ENCODE data around the gene P2RX7. TPM values are rescaled to one million over a fixed set of nuclear protein-coding genes. Genes with fewer than 3 reads are reported as not detected.

Gene P2RX7
- total RNA-seq, 1 donor: 4.0 TPM

GRCh38 chr12:121114019-121114639 is 18.5 kb upstream of the P2RX7 start:
- Histone ChIP-seq H3K79me2 (ENCODE audit: insufficient read depth, low read length) (no peaks in the 10 kb centered on the region), H3K4me3 (ENCODE audit: insufficient read depth, low read length) (no peak overlapping the region), H3K27me3 (ENCODE audit: insufficient read depth, low read length) (no peaks in the 10 kb centered on the region), H3K4me1 (ENCODE audit: insufficient read depth, low read length) (no peaks in the 10 kb centered on the region), H3K36me3 (ENCODE audit: insufficient read depth, low read length) (no peaks in the 10 kb centered on the region), H3K27ac (ENCODE audit: low read depth, low read length) (no peak overlapping the region), H4K20me1 (ENCODE audit: insufficient read depth, low read length) (no peaks in the 10 kb centered on the region), H3K4me2 (ENCODE audit: insufficient read depth, low read length) (no peak overlapping the region), H2AFZ (ENCODE audit: low read length) (no peak overlapping the region), H3K9me3 (ENCODE audit: low read depth, low read length) (no peaks in the 10 kb centered on the region)
- DNase-seq (ENCODE audit: insufficient read length, low spot score, missing footprints): no peak
- TF ChIP-seq, protein P1, sequence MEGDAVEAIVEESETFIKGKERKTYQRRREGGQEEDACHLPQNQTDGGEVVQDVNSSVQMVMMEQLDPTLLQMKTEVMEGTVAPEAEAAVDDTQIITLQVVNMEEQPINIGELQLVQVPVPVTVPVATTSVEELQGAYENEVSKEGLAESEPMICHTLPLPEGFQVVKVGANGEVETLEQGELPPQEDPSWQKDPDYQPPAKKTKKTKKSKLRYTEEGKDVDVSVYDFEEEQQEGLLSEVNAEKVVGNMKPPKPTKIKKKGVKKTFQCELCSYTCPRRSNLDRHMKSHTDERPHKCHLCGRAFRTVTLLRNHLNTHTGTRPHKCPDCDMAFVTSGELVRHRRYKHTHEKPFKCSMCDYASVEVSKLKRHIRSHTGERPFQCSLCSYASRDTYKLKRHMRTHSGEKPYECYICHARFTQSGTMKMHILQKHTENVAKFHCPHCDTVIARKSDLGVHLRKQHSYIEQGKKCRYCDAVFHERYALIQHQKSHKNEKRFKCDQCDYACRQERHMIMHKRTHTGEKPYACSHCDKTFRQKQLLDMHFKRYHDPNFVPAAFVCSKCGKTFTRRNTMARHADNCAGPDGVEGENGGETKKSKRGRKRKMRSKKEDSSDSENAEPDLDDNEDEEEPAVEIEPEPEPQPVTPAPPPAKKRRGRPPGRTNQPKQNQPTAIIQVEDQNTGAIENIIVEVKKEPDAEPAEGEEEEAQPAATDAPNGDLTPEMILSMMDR (IDR thresholded peaks at IDR 0.05; ENCODE audit: extremely low read depth, low read depth, low read length): no peak

GRCh38 chr12:121114806-121115205 is 17.9 kb upstream of the P2RX7 start:
- no peaks in the 10 kb centered on the region for H3K4me1 ChIP-seq (ENCODE audit: insufficient read depth, low read length)
- H3K79me2 ChIP-seq (ENCODE audit: insufficient read depth, low read length): no peaks in the 10 kb centered on the region
- no peaks in the 10 kb centered on the region for H3K36me3 ChIP-seq (ENCODE audit: insufficient read depth, low read length)
- no peaks in the 10 kb centered on the region for H3K27me3 ChIP-seq (ENCODE audit: insufficient read depth, low read length)
- no peak overlapping the region for H2AFZ ChIP-seq (ENCODE audit: low read length)
- no peaks in the 10 kb centered on the region for H4K20me1 ChIP-seq (ENCODE audit: insufficient read depth, low read length)
- no peaks in the 10 kb centered on the region for H3K9me3 ChIP-seq (ENCODE audit: low read depth, low read length)
- no peak for DNase-seq (ENCODE audit: insufficient read length, low spot score, missing footprints)
- no peak overlapping the region for H3K4me3 ChIP-seq (ENCODE audit: insufficient read depth, low read length)
- TF ChIP-seq, protein P1 (IDR thresholded peaks at IDR 0.05; ENCODE audit: extremely low read depth, low read depth, low read length): no peak
- H3K27ac ChIP-seq (ENCODE audit: low read depth, low read length): no peak overlapping the region
- H3K4me2 ChIP-seq (ENCODE audit: insufficient read depth, low read length): no peak overlapping the region

- TF ChIP-seq, protein P1 (IDR thresholded peaks at IDR 0.05; ENCODE audit: extremely low read depth, low read depth, low read length): no peak
- H3K79me2 ChIP-seq (ENCODE audit: insufficient read depth, low read length): no peaks in the 10 kb centered on the region
- no peaks in the 10 kb centered on the region for H3K4me1 ChIP-seq (ENCODE audit: insufficient read depth, low read length)
- H2AFZ ChIP-seq (ENCODE audit: low read length): no peak overlapping the region
- H3K27me3 ChIP-seq (ENCODE audit: insufficient read depth, low read length): no peaks in the 10 kb centered on the region
- no peak overlapping the region for H3K4me3 ChIP-seq (ENCODE audit: insufficient read depth, low read length)
- no peaks in the 10 kb centered on the region for H4K20me1 ChIP-seq (ENCODE audit: insufficient read depth, low read length)
- no peak overlapping the region for H3K4me2 ChIP-seq (ENCODE audit: insufficient read depth, low read length)
- DNase-seq (ENCODE audit: insufficient read length, low spot score, missing footprints): no peak
- H3K27ac ChIP-seq (ENCODE audit: low read depth, low read length): no peak overlapping the region
- H3K36me3 ChIP-seq (ENCODE audit: insufficient read depth, low read length): no peaks in the 10 kb centered on the region
- H3K9me3 ChIP-seq (ENCODE audit: low read depth, low read length): no peaks in the 10 kb centered on the region
These were observed 17.1 kb upstream of the P2RX7 start for GRCh38 chr12:121115530-121115929.

DNA sequence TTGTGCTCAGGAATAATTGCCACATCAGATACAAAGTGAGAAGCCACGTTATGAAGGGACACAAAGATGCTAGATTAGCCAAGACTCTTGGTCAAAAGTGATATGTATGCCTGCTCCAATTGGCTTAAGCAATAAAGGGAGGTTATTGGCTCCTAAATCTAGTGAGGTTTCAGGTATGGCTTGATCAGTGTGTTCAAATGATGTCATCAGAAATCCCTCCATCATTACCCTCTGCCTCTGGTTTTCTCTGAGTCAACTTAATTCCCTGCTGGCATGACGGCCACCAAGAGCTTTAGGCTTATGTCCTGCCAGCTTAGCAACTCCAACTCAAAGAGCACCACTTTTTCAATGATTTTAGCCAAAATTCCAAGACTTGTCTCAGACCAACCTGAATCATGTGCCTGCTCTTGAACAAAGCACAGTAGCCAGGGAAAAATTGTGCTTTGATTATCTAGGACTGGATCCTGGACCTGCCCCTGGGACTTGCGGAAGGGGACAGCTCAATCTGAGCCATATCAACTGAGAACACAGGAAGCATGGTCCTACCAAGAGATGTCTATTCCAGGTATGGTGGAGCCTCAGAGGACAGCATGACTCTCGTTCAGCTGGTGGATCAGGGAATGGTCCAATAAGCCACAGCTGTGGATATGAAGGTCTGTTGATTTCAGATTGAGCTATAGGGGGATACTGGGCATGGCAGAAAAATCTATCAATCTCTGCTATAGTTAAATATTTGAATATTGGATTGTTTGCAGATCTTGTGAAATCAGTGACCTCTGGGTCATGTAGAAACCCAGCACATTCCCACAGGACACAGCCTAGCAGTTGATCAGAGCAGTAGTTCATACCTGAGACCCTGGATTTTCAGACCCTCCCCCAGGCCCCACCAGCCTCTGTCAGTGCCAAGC is 16.1 kb upstream of the P2RX7 start:
- Histone ChIP-seq H2AFZ (ENCODE audit: low read length) (no peak overlapping the region), H3K4me2 (ENCODE audit: insufficient read depth, low read length) (no peak overlapping the region), H3K79me2 (ENCODE audit: insufficient read depth, low read length) (no peaks in the 10 kb centered on the region), H3K4me1 (ENCODE audit: insufficient read depth, low read length) (no peaks in the 10 kb centered on the region), H3K27ac (ENCODE audit: low read depth, low read length) (no peak overlapping the region), H3K9me3 (ENCODE audit: low read depth, low read length) (no peaks in the 10 kb centered on the region), H3K4me3 (ENCODE audit: insufficient read depth, low read length) (no peak overlapping the region), H4K20me1 (ENCODE audit: insufficient read depth, low read length) (no peaks in the 10 kb centered on the region), H3K27me3 (ENCODE audit: insufficient read depth, low read length) (peaks cover 4% of the 10 kb centered on the region), H3K36me3 (ENCODE audit: insufficient read depth, low read length) (no peaks in the 10 kb centered on the region)
- no peak for DNase-seq (ENCODE audit: insufficient read length, low spot score, missing footprints)
- TF ChIP-seq, protein P1 (IDR thresholded peaks at IDR 0.05; ENCODE audit: extremely low read depth, low read depth, low read length): no peak
